GM12865 (cell line): ENCODE results near the gene DNAJB8.

Experiments used
- DNase-seq: peaks from one replicate; pipeline ENCODE4 v3.0.0; 2010; ENCODE audit warnings: low read depth
- H3K4me3 ChIP-seq: 2 replicates; pipeline ENCODE4 v1.5.1; 2011; ENCODE audit warnings: mild to moderate bottlenecking, low read depth, low read length, control low read depth
- TF ChIP-seq, protein P1 (sequence below): IDR thresholded peaks from 2 replicates; pipeline ENCODE4 v1.5.1; 2011; ENCODE audit warnings: low read length, control low read depth, low read depth, inconsistent platforms; ENCODE audit not compliant: insufficient read depth; ENCODE audit errors: missing control alignments

DNAJB8 gene

DNA sequence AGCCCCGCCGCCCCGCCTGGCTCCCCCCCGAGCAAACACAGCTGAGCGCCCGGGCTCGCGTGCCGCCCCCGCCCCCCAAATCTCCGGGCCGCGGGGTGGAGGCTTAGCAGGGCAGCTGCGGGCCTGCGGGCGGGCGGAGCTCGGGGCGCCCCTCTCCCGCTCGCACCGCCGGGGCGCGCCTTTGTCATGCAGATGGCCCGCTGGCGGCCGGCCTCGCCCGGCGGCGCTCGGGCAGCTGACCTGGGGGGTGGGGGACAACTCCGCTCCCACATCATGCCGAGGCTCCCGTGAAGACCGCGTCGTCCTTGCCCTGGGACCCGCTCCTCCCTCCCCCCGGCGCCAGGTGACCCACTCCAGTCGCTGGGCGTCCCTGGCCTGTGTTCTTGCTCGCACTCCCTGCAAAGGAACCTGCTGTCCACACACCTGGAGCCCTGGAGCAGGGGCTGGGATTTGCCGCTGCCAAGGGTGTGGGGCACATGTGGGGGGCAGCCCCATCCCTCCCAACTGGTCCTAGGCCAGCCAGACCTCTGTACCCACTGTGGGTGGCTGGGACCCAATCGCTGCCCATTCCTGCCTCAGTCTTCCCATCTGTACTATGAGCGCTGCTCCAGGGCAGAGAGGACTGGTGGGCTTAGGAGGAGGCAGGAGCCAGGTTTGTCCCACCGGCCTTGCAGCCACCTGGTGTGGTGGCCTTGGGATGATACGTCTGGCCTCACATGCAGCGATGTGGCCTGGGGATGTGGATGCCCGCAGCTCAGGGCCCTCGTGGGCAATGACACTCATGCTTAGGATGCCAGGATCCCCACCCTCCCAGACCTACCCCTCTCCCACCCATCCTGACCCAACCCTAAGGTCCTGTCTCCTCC is 33.5 kb downstream of the DNAJB8 start:
- H3K4me3 ChIP-seq, result no peak overlapping the region
- no peak for DNase-seq
- TF ChIP-seq, protein P1, sequence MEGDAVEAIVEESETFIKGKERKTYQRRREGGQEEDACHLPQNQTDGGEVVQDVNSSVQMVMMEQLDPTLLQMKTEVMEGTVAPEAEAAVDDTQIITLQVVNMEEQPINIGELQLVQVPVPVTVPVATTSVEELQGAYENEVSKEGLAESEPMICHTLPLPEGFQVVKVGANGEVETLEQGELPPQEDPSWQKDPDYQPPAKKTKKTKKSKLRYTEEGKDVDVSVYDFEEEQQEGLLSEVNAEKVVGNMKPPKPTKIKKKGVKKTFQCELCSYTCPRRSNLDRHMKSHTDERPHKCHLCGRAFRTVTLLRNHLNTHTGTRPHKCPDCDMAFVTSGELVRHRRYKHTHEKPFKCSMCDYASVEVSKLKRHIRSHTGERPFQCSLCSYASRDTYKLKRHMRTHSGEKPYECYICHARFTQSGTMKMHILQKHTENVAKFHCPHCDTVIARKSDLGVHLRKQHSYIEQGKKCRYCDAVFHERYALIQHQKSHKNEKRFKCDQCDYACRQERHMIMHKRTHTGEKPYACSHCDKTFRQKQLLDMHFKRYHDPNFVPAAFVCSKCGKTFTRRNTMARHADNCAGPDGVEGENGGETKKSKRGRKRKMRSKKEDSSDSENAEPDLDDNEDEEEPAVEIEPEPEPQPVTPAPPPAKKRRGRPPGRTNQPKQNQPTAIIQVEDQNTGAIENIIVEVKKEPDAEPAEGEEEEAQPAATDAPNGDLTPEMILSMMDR, result no peak

DNA sequence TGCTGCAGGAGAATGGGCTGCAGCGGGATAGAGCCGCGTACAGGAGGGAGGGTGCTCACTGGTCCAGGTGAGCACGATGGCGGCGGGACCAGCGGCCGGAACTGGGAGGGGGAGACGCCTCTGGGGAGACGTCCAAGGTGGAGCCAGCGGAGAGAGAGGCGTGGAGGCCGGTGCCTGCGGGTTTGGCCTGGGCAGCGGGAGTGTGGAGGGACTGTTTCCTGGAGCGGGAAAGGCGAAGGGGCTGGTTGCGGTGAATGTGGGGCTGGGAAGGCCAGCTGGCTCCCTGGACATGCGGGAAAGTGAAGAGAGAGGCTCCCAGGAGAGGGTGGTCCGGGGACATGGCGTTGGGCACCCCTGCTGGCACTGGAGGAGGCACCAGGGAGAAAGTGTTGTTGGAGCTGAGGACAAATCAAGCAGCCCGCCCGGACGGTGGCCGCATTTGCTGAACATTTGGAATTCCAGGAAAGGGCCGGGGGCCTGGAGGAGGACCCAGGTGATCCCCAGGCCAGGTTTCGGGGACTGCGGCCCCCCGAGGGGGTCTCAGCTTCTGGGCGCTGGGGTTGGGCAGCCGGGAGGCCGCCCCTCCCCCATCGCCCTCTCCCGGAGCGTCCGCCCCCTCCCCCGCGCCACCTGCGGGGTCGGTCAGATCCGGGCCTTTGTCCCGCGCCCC is 34.3 kb downstream of the DNAJB8 start:
- TF ChIP-seq, protein P1, result no peak
- no peak for DNase-seq
- H3K4me3 ChIP-seq, result no peak overlapping the region

DNA sequence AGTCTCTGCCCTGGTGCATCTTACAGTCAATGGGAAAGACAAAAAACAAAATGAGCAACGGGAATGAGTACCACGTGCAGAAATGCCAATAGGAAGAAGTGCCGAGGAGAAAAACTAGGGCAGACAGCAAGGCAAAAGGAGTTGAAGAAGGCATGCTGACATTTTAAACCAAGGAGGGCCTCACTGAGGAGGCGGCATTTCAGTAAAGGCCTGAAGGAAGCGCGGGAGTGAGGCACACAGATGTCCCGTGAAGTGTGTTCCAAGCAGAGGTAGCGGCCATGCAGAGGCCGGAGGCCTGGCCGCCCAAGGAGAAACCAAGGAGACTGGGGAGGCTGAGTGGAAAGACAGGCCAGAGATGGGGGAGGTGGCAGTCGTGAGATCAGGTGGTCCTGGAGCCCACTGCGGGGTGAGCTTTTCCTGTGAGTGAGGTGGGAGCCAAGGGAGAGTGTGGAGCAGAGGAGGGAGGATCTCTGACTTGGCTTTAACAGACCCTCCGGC is 34.8 kb downstream of the DNAJB8 start:
- TF ChIP-seq, protein P1, result no peak
- DNase-seq, result no peak
- no peak overlapping the region for H3K4me3 ChIP-seq

DNA sequence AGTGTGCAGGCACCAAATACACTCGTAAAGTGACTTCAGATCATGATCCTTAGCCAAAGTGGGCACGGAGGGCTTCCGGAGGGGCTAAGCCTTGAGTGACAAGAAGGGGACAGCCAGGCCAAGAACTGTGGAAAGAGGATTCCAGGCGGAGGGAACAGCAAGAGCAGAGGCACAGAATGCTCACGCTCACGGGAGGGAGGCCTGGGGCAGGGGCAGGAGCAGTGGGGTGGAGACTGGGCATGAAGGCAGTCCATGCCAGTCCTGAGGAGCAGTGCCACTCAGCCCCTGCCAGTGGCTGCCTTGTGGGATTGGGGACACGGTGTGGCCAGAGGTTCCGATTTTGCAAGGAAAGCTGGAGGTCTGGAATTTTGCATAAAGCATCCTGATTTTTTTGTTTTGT is 36.0 kb downstream of the DNAJB8 start:
- no peak for DNase-seq
- no peak overlapping the region for H3K4me3 ChIP-seq
- TF ChIP-seq, protein P1, result no peak

DNA sequence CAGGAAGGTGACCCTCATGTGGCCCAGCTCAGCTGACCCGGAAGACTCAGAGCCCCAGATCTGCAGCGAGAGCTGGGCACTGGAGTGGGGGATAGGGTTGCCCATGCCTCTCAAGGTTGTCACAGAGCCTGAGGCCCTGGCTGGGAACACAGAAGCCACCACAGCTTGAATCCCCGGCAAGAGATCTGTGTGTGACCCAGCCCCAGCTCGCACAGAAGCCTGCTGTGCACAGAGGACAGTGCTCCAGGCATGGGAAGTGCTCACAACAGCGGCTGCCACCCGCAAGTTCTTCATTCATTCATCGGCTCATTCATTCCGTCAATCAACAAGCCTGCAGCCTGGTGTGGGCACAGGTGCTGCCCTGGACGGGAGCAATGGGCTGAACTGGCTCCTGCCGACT is 36.4 kb downstream of the DNAJB8 start:
- TF ChIP-seq, protein P1, result no peak

DNA sequence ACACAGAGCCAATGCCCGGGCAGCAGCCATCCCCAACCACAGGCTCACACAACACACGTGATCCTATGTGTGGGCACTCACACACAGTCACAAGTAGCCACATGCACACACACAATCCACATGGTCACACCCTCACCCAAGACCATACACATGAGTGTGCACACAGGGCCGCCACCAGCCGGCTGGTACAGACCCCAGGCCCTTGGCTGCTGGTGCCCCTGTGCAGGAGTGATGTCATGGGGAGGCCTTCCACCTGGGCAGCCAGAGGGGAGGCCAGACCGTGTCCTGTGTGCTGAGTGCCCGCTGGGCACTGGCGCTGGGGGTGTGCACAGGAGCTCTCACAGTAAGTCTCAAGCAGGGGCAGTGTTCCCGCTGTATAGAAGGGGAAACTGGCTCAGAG is 36.9 kb downstream of the DNAJB8 start:
- H3K4me3 ChIP-seq, result no peak overlapping the region
- no peak for DNase-seq
- TF ChIP-seq, protein P1, result no peak

More for the DNA sequence above, 36.4 kb downstream of the DNAJB8 start:
- DNase-seq, result no peak
- no peak overlapping the region for H3K4me3 ChIP-seq
